ENCODE data around the gene CYP3A4.
"Not testable (repeated sequence)": the region's sequence is repeated elsewhere in the genome, so short reads cannot be mapped to it uniquely, and the experiment has no call there.

The CYP3A4 gene

DNA sequence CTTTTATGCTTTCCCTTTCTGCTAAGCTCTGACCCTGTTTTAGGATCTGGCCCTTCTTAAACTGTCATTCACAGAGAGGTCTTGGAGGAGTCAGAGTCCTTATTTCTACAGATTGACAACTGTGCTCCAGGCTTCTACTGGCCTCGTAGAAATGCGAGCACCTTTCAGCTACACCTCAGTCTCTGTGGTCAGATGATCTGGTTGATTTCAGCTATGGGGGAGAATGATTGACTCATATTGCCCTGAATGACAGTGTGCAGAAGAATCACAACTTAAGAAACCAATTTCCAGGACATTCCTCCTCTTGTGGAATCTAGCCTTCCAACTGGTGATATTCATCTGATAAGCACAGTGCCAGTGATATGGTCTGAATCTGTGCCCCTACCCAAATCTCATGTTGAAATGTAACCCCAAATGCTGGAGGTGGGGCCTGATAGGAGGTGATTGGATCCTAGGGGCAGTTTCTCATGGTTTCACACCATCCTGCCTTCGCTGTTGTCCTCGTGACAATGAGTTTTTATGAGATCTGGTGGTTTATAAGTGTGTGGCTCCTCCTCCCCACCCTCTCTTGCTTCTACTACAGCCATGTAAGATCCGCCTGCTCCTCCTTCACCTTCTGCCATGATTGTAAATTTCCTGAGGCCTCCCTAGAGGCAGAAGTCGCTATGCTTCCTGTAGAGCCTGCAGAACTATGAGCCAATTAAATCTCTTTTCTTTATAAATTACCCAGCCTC, 35.0 kb downstream of the CYP3A4 start:
- TF ChIP-seq, protein P1, sequence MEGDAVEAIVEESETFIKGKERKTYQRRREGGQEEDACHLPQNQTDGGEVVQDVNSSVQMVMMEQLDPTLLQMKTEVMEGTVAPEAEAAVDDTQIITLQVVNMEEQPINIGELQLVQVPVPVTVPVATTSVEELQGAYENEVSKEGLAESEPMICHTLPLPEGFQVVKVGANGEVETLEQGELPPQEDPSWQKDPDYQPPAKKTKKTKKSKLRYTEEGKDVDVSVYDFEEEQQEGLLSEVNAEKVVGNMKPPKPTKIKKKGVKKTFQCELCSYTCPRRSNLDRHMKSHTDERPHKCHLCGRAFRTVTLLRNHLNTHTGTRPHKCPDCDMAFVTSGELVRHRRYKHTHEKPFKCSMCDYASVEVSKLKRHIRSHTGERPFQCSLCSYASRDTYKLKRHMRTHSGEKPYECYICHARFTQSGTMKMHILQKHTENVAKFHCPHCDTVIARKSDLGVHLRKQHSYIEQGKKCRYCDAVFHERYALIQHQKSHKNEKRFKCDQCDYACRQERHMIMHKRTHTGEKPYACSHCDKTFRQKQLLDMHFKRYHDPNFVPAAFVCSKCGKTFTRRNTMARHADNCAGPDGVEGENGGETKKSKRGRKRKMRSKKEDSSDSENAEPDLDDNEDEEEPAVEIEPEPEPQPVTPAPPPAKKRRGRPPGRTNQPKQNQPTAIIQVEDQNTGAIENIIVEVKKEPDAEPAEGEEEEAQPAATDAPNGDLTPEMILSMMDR (IDR thresholded peaks at IDR 0.05; ENCODE audit: control insufficient read depth, extremely low read depth, insufficient read depth): no peak
- DNase-seq (ENCODE audit: low read depth): no peak
- no peak overlapping the region for H3K4me3 ChIP-seq (ENCODE audit: low read depth, low read length)

DNA sequence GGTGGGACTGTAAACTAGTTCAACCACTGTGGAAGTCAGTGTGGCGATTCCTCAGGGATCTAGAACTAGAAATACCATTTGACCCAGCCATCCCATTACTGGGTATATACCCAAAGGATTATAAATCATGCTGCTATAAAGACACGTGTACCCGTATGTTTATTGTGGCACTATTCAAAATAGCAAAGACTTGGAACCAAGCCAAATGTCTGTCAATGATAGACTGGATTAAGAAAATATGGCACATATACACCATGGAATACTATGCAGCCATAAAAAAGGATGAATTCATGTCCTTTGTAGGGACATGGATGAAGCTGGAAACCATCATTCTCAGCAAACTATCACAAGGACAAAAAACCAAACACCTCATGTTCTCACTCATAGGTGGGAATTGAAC, 37.1 kb downstream of the CYP3A4 start:
- DNase-seq (ENCODE audit: low read depth); H3K4me3 ChIP-seq (ENCODE audit: low read depth, low read length): not testable (repeated sequence)

DNA sequence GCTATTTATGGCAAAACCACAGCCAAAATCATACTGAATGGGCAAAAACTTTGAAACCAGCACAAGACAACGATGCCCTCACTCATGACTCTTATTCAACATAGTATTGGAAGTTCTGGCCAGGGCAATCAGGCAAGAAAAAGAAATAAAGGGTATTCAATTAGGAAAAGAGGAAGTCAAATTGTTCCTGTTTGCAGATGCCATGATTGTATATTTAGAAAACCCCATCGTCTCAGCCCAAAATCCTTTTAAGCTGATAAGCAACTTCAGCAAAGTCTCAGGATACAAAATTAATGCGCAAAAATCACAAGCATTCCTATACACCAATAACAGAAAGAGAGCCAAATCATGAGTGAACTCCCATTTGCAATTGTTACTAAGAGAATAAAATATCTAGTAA, 38.6 kb downstream of the CYP3A4 start:
- DNase-seq (ENCODE audit: low read depth); H3K4me3 ChIP-seq (ENCODE audit: low read depth, low read length): not testable (repeated sequence)

DNA sequence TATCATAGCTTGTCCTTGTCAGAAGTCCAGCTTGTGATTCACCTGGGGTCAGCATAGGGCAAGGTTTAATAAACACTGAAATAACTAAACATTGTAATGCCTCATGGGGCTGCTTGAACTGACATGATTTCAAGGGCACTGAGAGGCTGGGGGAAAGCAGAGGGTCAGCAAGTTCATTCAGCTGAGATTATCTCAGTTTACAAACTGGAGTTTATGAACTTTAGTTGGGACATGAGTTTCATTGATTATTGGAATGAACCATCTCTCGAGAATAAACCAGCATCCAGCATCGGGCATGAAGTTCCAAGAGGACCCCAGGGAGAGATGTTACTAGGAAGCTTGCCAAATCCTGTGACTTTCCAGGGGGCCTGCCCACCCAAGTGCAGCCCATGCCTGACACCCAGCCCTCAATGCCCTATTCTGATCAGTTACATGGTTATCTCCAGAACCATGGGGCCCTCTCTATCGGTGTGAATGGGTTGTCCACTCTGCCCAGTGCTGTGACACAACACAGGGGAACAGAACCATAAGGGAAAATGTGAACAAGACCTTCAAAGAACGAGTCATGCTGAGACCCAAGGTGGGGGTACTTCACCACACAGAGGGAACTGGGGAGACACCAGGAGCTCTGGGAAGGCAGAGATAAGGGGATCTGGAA, 41.1 kb downstream of the CYP3A4 start:
- no peak overlapping the region for H3K4me3 ChIP-seq (ENCODE audit: low read depth, low read length)
- TF ChIP-seq, protein P1 (IDR thresholded peaks at IDR 0.05; ENCODE audit: control insufficient read depth, extremely low read depth, insufficient read depth): no peak
- DNase-seq (ENCODE audit: low read depth): no peak

DNA sequence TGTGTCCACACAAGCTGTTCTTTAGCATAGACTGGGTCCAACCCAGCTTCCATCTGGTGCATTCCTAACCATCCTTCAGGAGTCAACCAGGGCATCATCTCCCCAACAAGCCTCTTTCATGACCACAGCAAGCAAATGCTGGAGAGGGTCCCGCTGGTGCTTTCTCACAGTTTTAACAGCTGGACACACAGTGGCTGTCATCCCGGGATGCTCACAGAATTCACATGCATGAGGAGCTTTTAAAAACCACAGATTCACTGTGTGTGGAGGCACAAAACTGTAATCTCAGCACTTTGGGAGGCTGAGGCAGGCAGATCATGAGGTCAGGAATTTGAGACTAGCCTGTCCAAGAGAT, 42.6 kb downstream of the CYP3A4 start:
- no peak overlapping the region for H3K4me3 ChIP-seq (ENCODE audit: low read depth, low read length)
- DNase-seq (ENCODE audit: low read depth): no peak
- TF ChIP-seq, protein P1 (IDR thresholded peaks at IDR 0.05; ENCODE audit: control insufficient read depth, extremely low read depth, insufficient read depth): no peak

DNA sequence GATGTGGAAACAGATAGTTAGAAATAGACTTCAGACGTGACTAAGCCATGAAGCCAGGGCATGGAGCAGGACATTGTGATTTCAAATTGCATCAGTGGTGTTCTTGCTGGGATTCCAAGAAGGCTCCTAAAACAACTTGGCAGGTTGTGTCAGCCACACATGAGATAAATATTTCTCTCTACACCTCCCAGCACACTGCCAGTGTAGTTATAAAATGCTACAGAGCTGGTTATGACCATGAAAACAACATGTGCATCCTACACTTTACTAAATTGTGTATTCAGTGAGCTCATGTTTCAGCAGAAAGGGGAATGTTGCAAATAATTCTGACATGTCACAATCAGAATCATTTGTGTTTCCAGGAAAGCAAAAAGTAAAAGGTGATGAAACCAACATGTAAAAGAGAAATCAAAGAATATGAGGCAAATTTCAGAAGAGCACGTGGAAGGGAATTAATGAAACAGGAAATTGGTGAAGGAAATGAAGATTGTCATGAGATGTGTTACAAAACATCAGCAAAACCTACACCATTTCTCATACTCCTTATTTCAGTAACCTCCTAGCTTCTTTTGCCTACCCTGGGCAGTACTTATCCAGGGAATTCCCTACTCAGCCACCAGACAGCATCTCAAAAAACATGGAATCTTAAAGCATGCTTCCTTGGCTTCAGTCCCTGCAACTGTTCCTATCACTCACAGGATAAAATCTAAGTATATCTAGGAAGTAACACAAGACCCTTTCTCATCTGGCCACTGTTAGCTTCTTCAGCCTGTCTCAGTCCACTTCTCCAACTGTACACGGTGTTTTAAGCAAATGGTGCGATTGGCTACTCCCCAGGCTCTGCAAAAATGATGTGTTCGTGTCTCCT, 43.2 kb downstream of the CYP3A4 start:
- TF ChIP-seq, protein P1 (IDR thresholded peaks at IDR 0.05; ENCODE audit: control insufficient read depth, extremely low read depth, insufficient read depth): no peak
- DNase-seq (ENCODE audit: low read depth): no peak
- H3K4me3 ChIP-seq (ENCODE audit: low read depth, low read length): no peak overlapping the region

DNA sequence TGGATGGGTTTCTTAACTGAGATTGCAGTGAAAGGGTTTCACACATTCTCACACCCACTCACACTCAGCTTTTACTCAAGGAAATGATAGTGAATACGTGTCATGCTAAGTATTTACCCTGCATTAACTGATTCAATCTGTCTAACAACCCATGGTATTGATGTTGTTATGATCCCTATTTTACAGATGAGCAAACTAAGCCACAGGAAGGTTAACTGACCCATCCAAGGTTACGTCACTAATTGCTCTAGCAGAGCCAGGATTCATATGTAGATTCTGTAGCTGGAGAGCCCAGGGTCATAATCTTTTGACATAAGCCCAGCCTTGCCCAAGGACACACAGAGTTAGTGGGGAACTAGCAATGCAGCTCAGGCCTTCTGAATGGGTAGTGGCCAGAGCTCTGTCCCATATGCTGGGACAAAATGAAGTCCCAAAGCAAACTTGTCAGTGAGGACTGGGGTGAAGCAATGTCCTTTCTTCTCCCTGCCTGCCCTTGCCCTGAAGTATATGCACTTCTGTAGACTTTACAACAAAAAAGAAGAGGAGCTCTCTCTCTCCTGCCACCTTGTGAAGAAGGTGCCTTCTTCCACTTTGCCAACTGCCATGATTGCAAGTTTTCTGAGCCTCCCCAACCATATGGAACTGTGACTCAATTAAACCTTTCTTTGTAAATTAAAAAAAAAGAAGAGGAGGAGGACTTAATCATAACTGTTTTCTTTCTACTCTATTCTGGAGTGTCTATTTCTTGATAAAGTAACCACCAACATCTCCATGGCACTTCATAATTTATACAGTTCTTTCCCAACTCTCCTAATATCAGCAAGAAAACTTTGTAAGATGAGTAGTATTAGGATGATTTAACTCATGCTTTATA, 44.0 kb downstream of the CYP3A4 start:
- no peak overlapping the region for H3K4me3 ChIP-seq (ENCODE audit: low read depth, low read length)
- no peak for DNase-seq (ENCODE audit: low read depth)
- TF ChIP-seq, protein P1 (IDR thresholded peaks at IDR 0.05; ENCODE audit: control insufficient read depth, extremely low read depth, insufficient read depth): no peak
